DOHH2 (cell line): ENCODE measurements around the gene PMPCA.

Experiments used
- H3F3A ChIP-seq: fragments of 200-600 bp; sonication (generic), shearing (Covaris generic); 2 replicates; pipeline ENCODE4 v1.6.0; 2016; ENCODE audit warnings: antibody characterized with exemption, mild to moderate bottlenecking; ENCODE audit not compliant: control insufficient read depth, insufficient read depth
- H3K27ac ChIP-seq: fragments of 200-600 bp; sonication (generic); 2 replicates; pipeline ENCODE4 v1.5.1; 2014; ENCODE audit warnings: low read depth, mild to moderate bottlenecking, low read length, moderate library complexity
- H3K27me3 ChIP-seq: fragments of 200-600 bp; sonication (generic); 2 replicates; pipeline ENCODE4 v1.6.1; 2014; ENCODE audit warnings: mild to moderate bottlenecking, low read length, mixed read lengths; ENCODE audit not compliant: control insufficient read depth
- H3K36me3 ChIP-seq: fragments of 200-600 bp; sonication (generic); 2 replicates; pipeline ENCODE4 v1.6.1; 2014; ENCODE audit warnings: mild to moderate bottlenecking, low read length, moderate library complexity, mixed read lengths; ENCODE audit not compliant: control insufficient read depth
- H3K4me1 ChIP-seq: fragments of 200-600 bp; sonication (generic); 2 replicates; pipeline ENCODE4 v1.6.1; 2014; ENCODE audit warnings: mild to moderate bottlenecking, low read length, mixed read lengths; ENCODE audit not compliant: control insufficient read depth
- H3K4me2 ChIP-seq: fragments of 200-600 bp; sonication (generic); 2 replicates; pipeline ENCODE4 v1.6.0; 2014; ENCODE audit warnings: mild to moderate bottlenecking, low read length, moderate library complexity
- H3K4me3 ChIP-seq: fragments of 200-600 bp; sonication (generic); 2 replicates; pipeline ENCODE4 v1.5.1; 2014; ENCODE audit warnings: mild to moderate bottlenecking, low read length, mixed read lengths
- H3K79me2 ChIP-seq: fragments of 200-600 bp; sonication (generic); 2 replicates; pipeline ENCODE4 v1.6.1; 2014; ENCODE audit warnings: mild to moderate bottlenecking, low read length, mixed read lengths; ENCODE audit not compliant: control insufficient read depth
- H3K9me2 ChIP-seq: fragments of 200-600 bp; sonication (generic); replicated peaks from 2 replicates; pipeline ENCODE4 v1.6.1; 2014; ENCODE audit warnings: mild to moderate bottlenecking, low read length, mixed read lengths; ENCODE audit not compliant: control insufficient read depth
- H3K9me3 ChIP-seq: fragments of 200-600 bp; sonication (generic); 2 replicates; pipeline ENCODE4 v1.6.1; 2014; ENCODE audit warnings: antibody characterized with exemption, low read length, mixed read lengths; ENCODE audit not compliant: control insufficient read depth, insufficient read depth
- H4K20me1 ChIP-seq: fragments of 200-600 bp; sonication (generic); 2 replicates; pipeline ENCODE4 v1.6.0; 2014; ENCODE audit warnings: low read depth, mild to moderate bottlenecking, antibody characterized with exemption, low read length, moderate library complexity; ENCODE audit not compliant: control insufficient read depth, insufficient read depth
- CTCF ChIP-seq: fragments of 200-600 bp; sonication (generic); IDR thresholded peaks from one replicate; pipeline ENCODE4 v1.5.1; 2014; ENCODE audit warnings: antibody characterized with exemption, mild to moderate bottlenecking, low read depth, low read length; ENCODE audit not compliant: poor library complexity, severe bottlenecking
- EZH2phosphoT487 ChIP-seq: fragments of 200-600 bp; sonication (generic); IDR thresholded peaks from 2 replicates; pipeline ENCODE4 v1.6.1; 2017; ENCODE audit warnings: borderline replicate concordance, mild to moderate bottlenecking, antibody characterized with exemption, low read length, moderate library complexity, mixed read lengths

The PMPCA gene

GRCh38 chr9:136441681-136442245, 31.3 kb downstream of the PMPCA start:
- H3K36me3 ChIP-seq: peaks cover 56% of the 10 kb centered on the region
- H3K4me1 ChIP-seq: peaks cover 22% of the 10 kb centered on the region

GRCh38 chr9:136442265-136442664, 31.8 kb downstream of the PMPCA start:
- TF ChIP-seq CTCF (no peak), EZH2phosphoT487 (no peak)
- no peak overlapping the region for H3K27ac ChIP-seq
- peaks cover 17% of the 10 kb centered on the region for H3K4me1 ChIP-seq
- H3K36me3 ChIP-seq: peaks cover 56% of the 10 kb centered on the region
- H3K4me2 ChIP-seq: no peak overlapping the region
- H3K9me2 ChIP-seq: no peaks in the 10 kb centered on the region
- peaks cover 9% of the 10 kb centered on the region; the same call in 1 of the 2 replicates for H4K20me1 ChIP-seq
- H3K4me3 ChIP-seq: no peak overlapping the region
- H3K27me3 ChIP-seq: no peaks in the 10 kb centered on the region
- peaks cover 23% of the 10 kb centered on the region for H3K79me2 ChIP-seq
- peaks cover 9% of the 10 kb centered on the region; the same call in 1 of the 2 replicates for H3F3A ChIP-seq
- H3K9me3 ChIP-seq: no peaks in the 10 kb centered on the region

More at GRCh38 chr9:136441681-136442245, 31.3 kb downstream of the PMPCA start:
- Histone ChIP-seq H3K9me3 (no peaks in the 10 kb centered on the region), H3K79me2 (peaks cover 28% of the 10 kb centered on the region), H3K9me2 (no peaks in the 10 kb centered on the region), H3K27me3 (no peaks in the 10 kb centered on the region), H3K4me3 (no peak overlapping the region), H3K4me2 (no peak overlapping the region), H3K27ac (no peak overlapping the region), H4K20me1 (peaks cover 14% of the 10 kb centered on the region; the same call in 1 of the 2 replicates), H3F3A (peaks cover 9% of the 10 kb centered on the region; the same call in 1 of the 2 replicates)
- TF ChIP-seq EZH2phosphoT487 (no peak), CTCF (no peak)

GRCh38 chr9:136443087-136443486, 32.6 kb downstream of the PMPCA start:
- no peaks in the 10 kb centered on the region for H3K9me2 ChIP-seq
- peaks cover 9% of the 10 kb centered on the region for H3K4me1 ChIP-seq
- no peak overlapping the region for H3K4me3 ChIP-seq
- no peaks in the 10 kb centered on the region for H3K9me3 ChIP-seq
- TF ChIP-seq CTCF (no peak), EZH2phosphoT487 (no peak)
- peaks cover 14% of the 10 kb centered on the region for H3K79me2 ChIP-seq
- 0 out of 2 replicates have a peak, but pooled peaks cover 2% of the 10 kb centered on the region for H4K20me1 ChIP-seq
- no peak overlapping the region for H3K27ac ChIP-seq
- H3K27me3 ChIP-seq: no peaks in the 10 kb centered on the region
- no peak overlapping the region for H3K4me2 ChIP-seq
- peaks cover 64% of the 10 kb centered on the region for H3K36me3 ChIP-seq
- peaks cover 9% of the 10 kb centered on the region; the same call in 1 of the 2 replicates for H3F3A ChIP-seq
